ENCODE measurements around the gene THSD4.
"Not testable (repeated sequence)": the region's sequence is repeated elsewhere in the genome, so short reads cannot be mapped to it uniquely, and the experiment has no call there.

The THSD4 gene

DNA sequence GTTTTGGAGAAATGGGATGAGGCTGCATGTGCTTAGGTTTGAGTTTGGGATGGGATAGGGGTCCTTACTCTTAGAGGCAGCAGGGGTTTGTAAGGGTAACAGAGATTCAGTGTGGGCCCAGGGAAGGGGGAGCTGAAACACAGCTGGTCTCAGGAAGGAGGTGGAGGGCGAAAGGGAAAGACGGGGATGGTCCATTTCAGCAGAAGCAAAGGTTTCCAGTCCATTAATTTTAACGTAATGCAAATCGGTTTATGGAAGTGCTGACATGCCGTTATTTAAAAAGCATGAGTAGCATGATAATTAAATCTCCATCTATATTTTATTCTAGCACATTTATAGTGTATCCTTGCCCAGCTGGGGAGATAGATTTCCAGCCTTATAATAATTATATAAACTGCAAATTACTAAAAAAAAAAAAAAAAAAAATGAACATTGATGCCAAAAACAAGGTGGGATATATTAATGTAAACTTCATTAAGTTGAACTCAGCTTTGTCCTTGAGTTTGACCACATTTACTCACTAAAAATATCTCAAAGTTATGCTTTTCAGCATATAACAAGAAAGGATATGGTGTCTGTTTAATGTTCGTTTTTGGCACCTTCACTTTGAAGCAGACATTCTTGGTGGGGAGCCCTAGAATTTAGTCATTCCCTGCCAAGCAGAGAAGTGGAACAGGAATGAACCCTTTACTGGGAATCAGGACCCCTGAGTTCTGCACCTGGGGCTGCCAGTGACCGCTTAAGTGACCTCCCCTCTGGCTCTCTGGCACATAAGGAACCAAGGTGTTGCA lies 234.7 kb downstream of the THSD4 start:
- no peak for DNase-seq (ENCODE audit: low read depth in 2 of 2)

DNA sequence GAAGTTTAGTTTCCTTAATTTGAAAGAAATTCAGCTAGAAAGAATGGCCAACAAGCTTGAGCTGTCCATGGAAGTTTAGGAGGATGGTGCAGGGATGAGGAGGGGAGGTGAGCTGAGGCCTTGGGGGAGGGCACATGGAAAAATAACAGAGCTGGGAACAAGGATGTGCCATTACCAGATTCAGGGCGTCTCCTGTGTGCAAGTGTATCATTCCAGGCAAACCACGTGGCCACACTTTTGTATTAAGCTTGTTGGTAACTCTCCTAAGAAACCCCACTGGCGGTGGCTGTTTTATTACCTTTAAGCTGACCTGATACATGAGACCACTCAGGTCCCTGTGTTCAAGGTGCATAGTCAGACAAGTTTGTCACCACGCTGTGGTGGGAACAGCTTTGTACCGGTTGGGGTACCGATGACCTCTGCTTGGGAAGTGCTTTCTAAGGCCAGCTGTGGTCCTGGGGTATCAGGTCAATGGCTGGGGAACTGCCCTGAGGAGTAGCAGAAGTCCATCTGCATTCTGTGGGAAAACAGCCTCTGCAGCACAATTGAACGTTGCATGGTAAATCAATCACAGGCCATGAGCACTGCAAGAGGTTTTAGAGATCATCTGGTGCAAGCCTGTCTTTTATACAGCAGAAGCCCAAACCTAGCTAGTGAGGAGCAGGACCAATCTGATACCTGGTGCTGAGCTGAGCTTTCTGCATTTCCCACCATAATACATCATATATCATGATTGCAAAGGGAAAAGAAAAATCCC lies 235.5 kb downstream of the THSD4 start:
- DNase-seq (ENCODE audit: low read depth in 2 of 2) = no peak

DNA sequence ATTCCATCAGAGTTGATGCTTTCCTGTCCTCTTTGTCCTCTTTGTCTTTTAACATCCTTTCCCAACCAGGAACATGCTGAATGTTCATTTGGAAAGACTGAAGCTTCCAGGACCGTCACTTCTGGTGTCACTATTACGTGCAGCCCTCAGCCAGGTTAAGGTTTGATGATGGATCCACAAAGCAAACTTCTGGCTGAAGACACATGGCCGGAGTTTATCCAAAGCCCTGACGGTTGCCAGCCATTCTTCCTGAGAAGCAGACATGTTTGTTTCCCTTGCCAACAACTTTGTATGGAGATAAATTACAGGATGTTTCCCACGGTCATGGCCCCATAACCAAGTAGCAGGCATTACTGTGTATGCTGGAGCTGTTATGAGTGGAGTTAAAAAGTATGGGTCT lies 236.9 kb downstream of the THSD4 start:
- DNase-seq (ENCODE audit: low read depth in 2 of 2) = no peak

DNA sequence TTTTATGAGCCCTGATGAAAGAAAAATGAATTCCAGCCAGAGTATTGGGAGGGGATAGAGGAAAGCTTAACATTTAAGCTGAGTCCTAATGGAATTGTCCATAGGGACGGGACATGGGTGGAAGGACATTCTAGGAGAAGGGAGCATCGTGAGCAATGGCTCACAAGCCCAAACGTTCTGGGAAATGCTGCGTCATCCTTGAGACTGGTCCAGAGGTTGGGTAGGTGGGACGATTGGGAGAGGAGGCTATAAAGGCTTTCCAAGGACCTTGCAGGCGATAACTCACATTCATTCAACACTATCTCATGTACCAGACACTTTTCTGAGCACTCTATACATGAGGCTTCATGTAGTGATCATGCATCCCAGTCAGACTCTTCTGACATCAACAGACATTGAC lies 237.5 kb downstream of the THSD4 start:
- DNase-seq (ENCODE audit: low read depth in 2 of 2) = no peak

DNA sequence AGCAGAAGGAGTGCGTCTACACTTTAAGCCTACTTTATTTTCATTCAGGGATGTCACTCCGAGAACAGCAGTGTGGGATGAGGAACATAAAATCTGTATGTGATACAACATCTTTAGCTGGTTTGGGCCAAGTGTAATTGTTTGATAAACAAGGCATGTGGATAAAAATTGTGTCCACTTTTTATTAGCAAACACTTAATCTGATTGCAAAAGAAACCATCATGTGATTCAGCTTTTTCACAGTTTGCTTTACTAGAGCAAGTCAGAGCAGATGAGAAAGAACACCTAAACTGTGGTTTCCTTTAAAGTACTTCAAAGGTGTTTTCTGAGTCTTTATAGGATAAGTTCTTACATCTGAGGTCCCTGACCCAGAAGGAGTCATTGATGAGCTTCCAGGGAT lies 237.9 kb downstream of the THSD4 start:
- DNase-seq (ENCODE audit: low read depth in 2 of 2) = no peak

DNA sequence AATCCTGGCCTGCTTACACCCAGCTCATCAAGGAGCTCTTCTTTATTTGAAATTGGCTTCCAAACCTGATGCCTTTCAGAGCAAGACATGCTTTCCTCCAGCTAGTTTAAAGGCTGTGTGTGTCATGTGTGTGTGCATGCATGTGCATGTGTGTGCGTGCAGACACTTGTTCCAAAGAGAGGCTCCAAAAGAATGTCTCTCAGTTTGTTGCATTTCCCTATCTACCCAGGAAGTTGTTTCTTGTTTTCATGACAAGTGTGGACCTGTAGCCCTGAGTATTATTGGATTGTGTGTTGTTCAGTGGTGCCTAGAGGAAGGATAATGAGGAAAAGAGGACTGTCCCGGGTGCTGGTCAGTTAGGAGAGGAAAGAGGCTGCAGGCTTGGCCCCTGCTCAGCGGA lies 240.0 kb downstream of the THSD4 start:
- DNase-seq (ENCODE audit: low read depth in 2 of 2) = no peak

DNA sequence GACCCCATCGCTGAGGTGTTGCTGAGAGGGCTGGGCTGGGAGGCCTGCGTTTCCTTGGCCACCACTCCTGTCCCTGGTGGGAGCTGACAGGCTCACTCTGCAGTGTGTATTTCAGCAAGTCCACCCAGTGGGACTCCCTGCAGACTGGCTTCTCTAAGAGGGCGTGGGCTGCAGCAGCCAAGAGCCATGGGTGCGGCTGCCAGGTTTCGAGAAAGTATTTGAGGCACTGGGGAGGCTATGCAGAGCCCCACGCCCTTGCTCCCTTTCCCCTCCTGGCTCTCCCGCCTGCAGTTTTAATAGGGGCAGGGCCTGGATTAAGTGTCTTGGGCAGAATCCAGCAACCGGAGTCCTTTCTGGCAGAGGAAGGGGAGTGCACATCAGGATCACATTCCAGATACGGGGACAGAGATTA lies 242.1 kb downstream of the THSD4 start:
- DNase-seq (ENCODE audit: low read depth in 2 of 2) = no peak

DNA sequence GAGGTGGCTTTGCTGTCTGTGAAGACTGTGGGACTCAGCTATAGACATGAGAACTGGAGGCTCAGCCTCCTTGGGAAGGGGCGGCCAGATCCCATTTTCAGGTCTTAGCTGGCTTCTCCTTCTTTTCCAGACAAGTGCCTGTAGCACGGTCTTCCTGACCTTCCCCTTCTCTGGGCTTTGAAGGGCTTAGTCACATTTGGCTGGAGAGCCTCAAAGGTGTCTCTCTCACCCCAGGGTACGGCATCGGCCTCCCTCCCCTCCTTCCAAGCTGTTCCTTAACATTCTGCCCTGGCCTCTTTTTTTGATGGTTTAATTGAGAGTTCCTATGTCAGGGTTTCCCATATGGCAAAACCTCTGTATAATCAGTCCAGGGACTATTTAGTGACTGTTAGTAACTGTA lies 242.7 kb downstream of the THSD4 start:
- no peak for DNase-seq (ENCODE audit: low read depth in 2 of 2)

DNA sequence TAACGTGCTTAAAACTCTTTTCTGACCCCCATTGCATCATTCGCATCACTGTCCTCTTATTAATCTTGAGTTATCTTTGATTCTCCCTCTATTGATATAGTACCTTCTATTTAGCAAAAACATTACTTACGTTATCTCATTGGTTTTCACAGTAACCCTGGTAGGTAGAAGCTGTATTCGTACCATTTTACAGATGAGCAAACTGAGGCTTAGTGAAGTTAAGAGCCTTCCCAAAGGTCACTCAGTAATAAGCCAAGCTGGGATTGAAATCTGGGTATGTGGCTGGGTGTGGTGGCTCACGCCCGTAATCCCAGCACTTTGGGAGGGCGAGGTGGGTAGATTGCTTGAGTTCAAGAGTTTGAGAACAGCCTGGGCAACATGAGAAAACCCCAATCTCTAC lies 244.0 kb downstream of the THSD4 start:
- no peak for DNase-seq (ENCODE audit: low read depth in 2 of 2)

DNA sequence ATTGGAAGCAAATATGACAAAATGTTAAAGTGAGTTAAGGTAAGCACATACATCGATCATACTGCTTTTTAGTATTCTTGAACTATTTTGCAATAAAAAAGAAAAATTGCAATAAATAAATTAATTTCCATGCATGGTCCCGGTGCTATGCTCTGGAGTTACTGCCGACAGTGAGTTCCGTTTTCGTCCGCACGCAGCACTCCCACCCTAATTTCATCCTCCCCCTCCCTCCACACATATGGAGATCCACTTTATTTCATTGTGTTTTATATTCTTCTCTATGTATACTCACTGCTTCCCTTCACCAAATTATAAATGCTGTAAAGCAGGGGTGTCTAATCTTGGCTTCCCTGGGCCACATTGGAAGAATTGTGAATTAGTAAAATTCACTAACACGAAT lies 247.3 kb downstream of the THSD4 start:
- DNase-seq (ENCODE audit: low read depth in 2 of 2) = no peak

DNA sequence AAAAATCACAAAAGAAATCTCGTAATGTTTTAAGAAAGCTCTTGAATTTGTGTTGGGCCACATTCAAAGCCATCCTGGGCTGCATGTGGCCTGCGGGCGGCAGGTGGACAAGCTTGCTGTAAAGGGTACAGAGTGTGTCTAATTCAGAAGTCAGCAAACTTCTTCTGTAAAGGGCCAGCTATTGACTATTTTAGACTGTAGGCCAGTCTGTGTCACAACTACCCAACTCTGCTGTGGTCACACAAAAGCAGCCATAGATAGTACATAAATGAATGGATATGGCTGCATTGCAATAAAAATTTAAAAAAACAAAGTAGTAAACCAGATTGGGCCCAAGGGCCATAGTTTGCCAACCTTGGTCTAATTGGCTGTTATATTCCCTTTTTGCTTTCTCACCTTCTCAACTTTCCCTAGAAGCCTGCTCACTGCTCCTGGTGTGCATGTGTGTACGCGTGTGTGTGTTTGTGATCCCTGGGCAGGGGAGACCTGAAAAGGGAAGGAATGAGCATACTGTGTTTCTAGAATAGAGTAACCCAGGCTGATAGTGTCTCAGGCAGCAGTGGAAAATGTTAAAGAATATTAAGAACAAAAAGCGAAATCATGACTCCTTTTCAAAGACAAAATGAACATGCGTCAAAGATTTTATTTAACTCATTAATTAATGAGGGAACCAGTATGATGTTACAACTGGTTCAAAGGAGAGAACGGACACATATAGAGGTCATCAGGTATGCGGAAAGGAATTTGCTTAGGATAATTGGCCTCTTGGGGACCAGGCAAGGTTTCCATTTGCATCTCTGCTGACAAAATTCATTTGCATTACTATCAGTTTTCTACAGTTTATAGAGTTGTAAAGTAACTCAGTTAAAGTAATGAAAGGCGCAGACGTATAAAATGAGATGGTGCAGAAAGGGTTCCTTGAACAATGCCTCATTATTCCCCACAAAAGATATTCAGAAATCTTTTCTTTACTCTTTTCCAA lies 248.0 kb downstream of the THSD4 start:
- DNase-seq (ENCODE audit: low read depth in 2 of 2) = no peak

DNA sequence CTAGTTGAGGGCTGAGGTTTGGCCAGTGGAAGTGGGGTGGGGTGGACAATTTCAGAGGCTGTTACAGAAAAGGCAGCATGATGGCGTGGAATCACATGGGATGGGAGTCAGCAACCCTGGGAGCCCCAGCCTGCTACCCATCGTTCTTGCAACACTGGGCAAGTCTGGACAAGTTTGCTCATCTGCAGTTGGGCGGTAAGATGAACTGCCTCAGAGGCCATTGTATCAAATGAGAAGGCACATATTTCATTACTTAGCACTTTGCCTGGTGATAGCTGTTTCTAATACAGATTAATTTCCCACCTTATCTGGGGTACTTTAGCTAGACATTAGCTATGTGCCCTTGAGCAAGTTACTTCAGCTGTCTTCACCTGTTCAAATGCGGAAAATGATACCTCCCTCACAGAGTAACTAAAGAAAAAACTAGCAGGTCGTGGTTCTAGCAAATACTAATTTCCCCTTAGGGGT lies 248.9 kb downstream of the THSD4 start:
- no peak for DNase-seq (ENCODE audit: low read depth in 2 of 2)

DNA sequence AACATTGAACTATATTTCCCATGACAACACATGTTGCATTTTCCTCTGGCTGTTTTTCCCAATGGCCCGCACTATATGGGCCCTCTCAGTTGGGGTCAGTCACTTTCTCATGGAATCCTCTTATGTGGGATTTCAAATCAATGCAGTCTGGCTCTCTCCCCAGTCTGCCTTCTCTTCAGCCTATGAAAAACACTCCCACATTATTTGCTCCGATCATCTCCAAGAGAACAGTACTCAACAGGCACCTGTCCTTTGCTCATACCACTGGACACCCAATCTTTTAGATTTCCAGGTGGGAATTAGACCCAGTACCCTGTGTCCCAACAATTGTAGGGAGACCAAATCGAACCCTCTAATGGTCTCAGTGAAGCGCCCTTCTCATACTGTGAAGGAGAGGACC lies 251.3 kb downstream of the THSD4 start:
- no peak for DNase-seq (ENCODE audit: low read depth in 2 of 2)

DNA sequence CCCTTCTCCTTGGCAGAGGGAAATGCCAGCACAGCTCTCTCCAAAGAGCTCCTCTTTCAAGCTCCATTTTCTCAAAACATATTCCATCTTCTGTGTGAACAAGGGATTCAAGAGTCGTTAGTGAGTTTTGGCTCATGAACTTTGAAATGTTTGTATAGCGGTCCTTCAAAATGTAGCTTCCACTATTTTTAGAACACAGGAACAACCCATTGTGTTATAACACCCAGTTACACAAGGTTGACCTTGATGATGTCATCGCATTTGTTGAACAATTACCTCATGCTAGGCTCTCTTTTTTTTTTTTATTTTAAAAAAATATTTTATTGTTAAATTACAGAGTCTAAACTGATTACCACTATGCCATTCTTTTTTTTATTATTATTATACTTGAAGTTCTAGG lies 251.7 kb downstream of the THSD4 start:
- DNase-seq (ENCODE audit: low read depth in 2 of 2) = no peak

DNA sequence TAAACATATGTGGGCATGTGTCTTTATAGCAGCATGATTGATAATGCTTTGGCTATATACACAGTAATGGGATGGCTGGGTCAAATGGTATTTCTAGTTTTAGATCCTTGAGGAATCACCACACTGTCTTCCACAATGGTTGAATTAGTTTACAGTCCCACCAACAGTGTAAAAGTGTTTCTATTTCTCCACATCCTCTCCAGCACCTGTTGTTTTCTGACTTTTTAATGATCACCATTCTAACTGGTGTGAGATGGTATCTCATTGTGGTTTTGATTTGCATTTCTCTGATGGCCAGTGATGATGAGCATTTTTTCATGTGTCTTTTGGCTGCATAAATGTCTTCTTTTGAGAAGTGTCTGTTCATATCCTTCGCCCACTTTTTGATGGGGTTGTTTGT lies 252.5 kb downstream of the THSD4 start:
- not testable (repeated sequence) for DNase-seq (ENCODE audit: low read depth in 2 of 2)

DNA sequence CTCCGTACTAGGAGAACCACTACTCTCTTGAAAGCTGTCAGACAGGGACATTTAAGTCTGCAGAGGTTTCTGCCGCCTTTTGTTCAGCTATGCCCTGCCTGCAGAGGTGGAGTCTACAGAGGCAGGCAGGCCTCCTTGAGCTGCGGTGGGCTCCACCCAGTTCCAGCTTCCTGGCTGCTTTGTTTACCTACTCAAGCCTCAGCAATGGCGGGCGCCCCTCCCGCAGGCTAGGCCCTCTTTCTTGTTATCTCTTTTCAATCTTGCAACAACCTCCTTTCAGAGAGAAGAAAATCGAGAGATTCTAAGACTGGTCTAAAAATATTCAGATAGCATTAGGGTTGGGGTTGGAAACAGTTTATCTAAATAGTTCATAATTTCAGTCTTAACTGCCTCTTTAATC lies 257.5 kb downstream of the THSD4 start:
- DNase-seq (ENCODE audit: low read depth in 2 of 2) = not testable (repeated sequence)

DNA sequence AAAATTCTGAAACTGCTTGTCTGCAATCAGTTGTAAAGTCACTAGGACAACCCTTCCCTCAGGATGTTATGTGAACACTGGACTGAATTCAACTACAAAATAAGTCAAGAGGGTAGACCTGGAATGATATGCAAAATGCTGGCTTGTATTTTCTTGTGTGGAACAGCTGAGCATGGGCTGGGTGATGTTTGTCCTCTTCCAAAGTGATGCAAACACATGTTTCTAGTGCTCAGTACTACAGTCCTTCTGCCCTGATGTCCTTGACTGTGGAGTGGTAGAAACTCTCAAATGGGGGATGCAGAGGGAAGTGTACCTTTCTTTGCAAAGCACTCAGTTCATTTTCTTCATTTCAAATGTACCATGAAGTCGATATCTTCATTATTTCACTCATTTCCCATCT lies 258.6 kb downstream of the THSD4 start:
- DNase-seq (ENCODE audit: low read depth in 2 of 2) = no peak

DNA sequence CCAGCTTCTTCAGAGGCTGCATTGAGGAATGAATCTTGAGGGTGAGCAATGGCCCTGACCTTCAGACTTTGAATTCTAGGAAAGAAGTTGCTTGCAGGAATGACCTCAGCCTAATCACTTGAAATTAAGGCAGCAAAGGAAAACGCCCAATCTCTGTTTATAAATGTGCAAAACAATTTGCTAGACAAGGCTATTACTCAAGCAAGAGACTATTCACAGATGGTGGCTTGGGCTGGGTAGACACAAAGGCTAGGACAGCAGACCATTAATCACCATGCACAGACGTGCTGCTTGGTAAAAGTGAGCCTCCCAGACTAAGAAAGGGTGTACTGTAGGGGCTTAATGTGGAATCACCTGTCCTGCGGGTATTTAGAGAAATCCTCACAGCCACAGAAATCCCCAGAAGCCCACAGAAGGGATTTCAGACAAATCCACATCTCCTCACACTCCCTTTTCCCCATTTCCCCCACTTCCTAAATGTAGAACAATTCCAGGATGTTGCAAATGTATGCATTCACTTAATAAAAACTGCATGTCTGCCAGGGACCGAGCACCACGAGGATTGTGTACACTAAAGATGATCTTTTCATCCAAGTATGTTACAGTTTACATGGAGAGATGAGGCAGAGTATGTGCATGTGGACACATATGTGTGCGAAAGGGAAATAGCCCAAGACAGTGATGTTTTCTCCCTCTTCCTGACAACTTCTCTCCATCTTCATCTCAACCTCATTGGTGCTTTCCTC lies 259.5 kb downstream of the THSD4 start:
- no peak for DNase-seq (ENCODE audit: low read depth in 2 of 2)

DNA sequence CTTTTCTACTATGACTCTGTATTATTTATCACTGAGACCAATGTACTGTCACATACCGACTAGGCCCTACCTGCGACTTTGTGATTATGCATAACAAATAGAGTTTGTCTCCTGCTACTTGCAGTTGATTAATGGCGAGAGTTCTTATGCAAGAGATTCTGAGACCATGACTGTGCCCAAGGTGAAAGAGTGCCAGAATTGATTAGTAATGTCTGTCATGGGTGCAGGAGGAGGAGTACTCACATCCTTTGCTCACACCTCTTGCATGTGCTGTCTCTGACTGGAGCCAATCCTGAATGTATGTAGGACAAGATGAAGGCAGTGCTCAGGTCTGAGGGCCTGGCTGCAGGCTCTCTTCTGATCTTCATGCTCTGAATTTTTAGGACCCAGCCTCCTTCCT lies 260.7 kb downstream of the THSD4 start:
- no peak for DNase-seq (ENCODE audit: low read depth in 2 of 2)

DNA sequence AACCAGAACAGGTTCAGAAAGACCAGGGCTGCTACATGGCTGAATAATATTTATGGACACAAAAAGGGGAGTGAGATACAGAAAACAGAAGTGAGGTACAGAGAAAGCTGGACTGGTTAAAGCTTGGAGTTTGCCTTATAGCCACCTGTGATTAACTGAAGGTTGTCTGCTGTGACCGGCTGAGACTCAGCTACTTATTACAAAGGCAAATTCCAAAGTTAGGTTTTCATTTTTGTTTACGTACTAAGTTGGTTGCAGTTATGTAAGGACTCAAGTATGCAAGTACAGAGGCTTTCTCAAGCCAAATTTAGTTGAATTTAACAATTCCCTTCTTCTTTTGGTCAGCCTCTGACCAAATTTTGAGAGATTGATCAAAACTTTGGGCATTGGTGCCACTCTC lies 264.6 kb downstream of the THSD4 start:
- no peak for DNase-seq (ENCODE audit: low read depth in 2 of 2)

DNA sequence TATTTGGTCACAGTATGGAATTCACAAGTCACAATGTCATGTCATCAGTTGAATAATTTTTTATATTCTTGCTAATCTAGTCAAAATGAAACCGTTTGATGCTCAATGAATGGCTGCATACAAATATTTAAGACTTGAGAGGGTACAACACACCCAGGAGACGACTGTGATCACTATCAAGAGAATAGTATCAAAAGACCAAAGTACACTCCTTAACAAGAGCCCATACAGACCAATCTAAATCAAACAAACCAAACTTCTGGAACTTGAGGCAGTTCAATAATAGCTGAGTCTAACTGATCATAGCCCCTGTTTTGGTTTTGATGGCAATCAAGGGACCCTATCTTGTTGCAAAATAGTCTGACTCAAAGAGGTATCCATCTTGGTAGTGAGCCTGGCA lies 265.1 kb downstream of the THSD4 start:
- DNase-seq (ENCODE audit: low read depth in 2 of 2) = no peak

Data from stimulated activated CD4-positive, alpha-beta T cell treated with anti-CD3 and anti-CD28 coated beads, Interleukin-1b, Interleukin-23, amount 100 ng/mL, for 1 hour (primary cell).